Stimulated activated CD8-positive, alpha-beta memory T cell treated with anti-CD3 and anti-CD28 coated beads, Interleukin-4, amount 100 ng/mL, for 1 hour (primary cell): ENCODE results near the gene CCND3.
"Not testable (repeated sequence)": the region's sequence is repeated elsewhere in the genome, so short reads cannot be mapped to it uniquely, and the experiment has no call there.

Experiments used
- DNase-seq, 2 donors: peaks; one replicate each; pipeline ENCODE4 v3.0.0-alpha.2; 2020; ENCODE audit warnings: low read depth in 2 of 2, low spot score in 1 of 2

Gene CCND3

GRCh38 chr6:41954668-41955067, 13.1 kb upstream of the CCND3 start:
- DNase-seq = no peak

GRCh38 chr6:41947581-41948220, 6.1 kb upstream of the CCND3 start:
- no peak for DNase-seq

GRCh38 chr6:41943456-41943855, 1.8 kb upstream of the CCND3 start:
- DNase-seq = no peak

- not testable (repeated sequence) for DNase-seq
Measured at GRCh38 chr6:41942882-41943281, 1.3 kb upstream of the CCND3 start.

DNA sequence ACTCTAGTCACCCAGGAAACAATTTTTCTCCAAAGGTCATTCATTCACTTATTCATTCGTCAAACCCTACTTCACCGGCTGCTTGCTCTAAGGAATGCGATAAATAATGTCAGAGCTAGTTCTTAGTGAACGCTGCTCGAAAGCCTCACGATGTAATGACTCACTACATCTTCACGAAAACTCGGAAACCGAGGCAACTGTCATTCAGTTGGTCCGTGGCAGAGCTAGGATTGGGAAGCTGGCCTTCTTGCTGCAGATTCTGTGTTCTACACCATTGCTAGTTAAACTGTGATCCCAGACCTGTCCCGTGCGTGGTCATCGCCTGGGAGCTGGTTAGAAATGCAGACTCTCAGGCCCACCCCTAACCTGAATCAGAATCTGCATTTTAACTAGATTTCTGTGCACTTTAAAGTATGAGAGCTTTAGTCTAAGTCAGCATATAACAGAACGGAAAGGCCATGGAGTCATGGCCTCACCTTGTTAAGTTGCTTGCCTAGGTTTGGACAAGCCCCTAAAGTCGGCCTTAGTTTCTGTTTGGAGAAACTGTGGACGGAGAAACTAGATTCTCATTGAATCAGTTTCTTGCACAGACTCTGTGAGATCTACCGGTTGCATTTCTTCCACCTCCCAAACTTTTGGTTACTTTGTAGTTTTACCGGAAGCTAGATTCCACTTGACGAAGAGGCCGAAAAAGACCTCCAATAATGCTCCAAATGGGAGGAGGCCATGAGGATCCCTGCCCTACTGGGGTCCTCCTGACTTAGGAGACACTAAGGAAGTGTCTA, 651 bp upstream of the CCND3 start:
- DNase-seq = no peak

GRCh38 chr6:41940759-41941279, 789 bp downstream of the CCND3 start:
- DNase-seq = no peak

DNA sequence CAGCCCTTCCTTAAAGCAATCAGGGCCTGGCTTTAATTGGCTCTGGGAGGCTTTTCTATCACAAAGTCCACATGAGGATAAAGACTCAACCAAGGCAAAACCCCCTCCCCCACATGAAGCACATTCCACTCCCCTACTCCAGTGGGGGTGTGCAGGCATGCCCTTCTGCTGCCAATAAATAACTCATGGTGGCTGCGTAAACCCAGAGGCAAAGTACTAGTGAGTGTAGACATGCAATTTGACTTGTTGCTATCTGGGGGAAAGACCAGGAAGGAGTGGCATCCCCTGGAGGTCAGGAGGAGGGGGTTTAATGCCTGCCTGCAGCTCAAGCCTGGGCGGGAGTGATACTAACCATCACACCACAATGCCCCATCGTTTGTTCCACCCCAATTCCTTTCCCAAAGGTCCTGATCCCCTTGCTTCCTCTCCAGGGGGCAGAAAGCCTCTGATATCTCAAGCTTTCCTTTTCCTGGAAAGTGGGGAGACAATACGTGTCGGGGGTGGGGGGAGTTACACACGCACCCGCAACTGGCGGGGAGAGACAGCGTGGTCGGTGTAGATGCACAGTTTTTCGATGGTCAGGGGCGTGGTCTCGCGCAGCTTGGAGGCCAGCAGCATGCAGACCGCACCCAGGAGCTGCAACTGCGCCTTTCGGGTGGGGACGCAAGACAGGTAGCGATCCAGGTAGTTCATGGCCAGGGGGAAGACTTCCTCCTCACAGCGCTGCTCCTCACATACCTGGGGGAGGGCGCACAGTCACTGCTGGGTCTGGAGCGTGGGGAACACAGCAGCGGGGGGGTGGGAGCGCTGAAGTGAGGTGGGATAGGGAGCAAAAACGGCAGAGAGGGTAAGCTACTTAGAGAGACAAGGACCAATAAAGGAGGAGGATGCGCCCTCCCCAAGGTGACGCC, 1.5 kb downstream of the CCND3 start:
- DNase-seq = no peak

GRCh38 chr6:41939176-41939847, 2.3 kb downstream of the CCND3 start:
- DNase-seq = no peak

DNA sequence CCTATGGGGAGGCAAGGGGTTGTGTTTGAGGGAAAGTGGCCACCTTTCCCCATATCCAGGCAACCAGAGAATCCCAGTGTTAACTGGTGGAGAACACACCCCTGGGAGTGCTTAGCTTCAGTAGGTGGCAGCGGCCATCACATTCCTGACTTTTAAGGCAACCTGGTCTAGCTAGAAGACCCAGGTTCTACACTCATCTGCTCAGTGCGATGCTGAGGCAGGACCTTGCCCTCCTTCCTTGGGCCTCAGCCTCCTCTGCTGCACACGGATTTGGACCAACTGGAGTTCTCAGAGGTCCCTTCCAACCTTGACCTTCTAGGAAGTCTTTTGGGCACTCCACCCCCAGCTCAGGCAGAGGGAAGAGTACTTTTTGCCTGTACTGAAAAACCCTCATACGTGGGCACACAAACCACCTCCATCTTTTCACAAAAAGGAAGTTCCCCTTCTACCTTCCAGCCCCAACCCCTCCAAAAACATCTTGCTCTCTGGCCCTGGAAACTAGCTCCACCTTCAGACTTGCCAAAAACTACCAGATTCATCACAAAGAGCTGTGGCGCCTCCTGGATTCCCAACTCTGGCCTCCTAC, 2.9 kb downstream of the CCND3 start:
- DNase-seq = no peak

GRCh38 chr6:41937861-41938574, 3.6 kb downstream of the CCND3 start:
- DNase-seq = no peak

GRCh38 chr6:41937472-41937860, 4.1 kb downstream of the CCND3 start:
- DNase-seq = no peak

GRCh38 chr6:41936073-41936837, 5.4 kb downstream of the CCND3 start:
- DNase-seq = peak; percentile 43 to 53

DNA sequence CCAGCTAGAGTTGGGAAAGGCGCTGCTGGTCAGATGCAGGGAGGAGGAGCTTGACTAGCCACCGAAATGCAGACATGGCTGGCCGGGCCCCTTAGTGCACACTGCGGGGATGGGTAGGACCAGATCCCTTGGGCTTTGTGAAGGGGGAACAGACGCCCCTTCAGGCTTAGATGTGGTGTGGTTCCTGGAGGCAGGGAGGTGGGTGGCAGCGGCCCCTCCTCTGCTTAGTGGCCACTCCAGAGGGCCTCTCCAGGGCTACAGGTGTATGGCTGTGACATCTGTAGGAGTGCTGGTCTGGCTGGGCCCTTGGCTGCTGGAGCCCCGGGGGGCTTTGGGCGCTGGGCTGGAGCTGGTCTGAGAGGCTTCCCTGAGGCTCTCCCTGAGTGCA, 5.9 kb downstream of the CCND3 start:
- no peak for DNase-seq

DNA sequence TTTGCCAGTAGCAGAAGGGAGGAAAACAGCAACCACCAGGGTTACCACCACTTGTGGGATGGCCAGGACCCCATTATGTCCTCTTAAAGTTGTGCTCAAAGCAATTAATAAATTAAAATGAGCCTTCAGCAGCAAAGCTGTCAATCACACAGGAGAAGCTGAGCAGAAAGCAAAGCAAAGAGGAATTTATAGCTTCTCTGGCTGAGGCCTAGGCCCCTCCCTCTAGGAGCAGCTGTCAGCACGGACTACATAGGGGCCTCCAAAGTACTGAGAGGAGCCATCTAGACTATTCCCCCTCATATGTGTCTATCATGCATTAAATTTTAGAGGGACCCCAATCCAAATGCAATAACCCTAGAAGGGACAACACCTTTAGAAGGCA, 6.4 kb downstream of the CCND3 start:
- DNase-seq = no peak

DNA sequence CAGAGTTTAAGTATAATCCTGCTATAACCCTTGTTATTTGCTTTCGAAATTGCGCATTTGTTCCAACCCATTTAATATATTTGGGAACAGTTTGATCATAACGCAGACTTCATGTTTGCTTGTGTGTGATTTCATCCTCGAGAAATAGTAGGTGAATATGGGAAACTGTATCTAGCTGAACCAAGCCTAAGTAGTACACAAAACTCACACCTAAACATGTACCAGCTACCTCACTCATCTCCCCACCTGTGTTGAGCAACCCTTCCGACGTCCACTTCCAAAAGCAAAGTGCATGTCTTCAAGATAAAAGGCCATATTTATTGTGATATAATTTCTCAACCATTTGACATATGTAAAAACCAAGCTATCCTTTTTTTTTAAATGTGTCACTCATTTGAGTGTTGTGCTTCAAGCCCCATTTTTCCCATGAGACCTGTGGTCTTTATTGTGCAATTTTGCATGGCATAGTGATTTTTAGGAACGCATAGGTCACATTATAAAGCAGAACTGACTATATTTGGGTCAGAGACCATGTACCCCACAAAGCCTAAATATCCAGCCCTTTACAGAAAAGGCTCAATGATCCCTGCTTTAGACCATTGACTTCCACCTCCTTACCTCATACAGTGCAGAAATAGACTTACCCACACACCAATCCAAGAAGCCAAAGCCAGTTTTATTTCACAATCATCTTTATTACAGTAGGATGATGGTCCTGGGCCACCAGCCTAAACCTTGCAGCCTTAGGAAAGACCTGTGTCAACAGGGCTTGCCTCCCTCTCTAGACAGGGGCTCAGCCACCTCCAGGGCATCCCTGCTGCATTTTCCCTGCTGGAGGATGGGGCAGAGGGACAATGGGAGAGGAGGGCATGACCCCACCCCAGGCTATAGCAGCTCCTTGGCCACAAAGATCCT, 7.1 kb downstream of the CCND3 start:
- DNase-seq = no peak

DNA sequence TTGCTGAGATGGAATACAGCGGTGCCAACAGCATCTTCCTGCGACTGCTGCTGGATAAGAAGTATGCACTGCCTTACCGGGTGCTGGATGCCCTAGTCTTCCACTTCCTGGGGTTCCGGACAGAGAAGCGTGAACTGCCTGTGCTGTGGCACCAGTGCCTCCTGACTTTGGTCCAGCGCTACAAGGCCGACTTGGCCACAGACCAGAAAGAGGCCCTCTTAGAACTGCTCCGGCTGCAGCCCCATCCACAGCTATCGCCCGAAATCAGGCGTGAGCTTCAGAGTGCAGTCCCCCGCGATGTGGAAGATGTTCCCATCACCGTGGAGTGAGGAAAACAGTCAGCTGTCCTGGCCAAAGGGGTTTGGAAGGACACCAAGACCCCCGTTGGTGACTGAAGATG, 9.2 kb downstream of the CCND3 start:
- DNase-seq = no peak

DNA sequence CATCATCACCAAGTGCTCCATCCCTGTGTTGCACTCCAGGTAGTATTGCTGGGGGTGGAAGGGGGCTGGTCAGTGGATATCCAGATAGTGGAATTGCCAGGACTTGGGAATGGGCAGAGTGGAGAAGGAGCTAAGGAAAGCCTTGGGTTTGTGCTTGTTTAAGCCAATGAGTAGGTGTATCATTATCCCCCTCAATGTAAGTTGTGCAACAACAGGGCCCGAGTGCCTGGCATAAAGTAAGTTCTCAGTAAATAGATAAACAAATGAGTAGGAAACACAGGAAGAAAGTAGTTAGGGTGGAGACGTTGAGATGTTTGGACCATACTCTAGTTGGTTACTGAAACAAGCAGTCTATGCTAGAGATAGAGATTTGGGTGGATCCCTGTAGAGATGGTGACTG, 9.8 kb downstream of the CCND3 start:
- DNase-seq = no peak

DNA sequence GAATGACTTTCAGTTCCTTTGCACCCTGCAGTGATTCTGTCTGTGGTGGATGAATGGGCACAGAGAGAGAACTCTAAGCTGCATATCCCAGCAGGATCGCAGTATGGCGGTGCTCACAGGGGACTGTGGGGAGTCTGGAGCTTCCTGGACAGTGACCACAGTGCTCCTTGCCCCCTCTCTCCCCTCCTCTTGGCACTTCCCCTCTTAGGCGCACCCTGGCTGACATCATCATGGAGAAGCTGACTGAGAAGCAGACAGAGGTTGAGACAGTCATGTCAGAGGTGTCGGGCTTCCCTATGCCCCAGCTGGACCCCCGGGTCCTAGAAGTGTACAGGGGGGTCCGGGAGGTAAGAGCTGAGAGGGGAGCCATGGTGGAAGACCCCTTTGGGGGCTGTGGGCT, 11.7 kb downstream of the CCND3 start:
- DNase-seq = no peak
